Lung (tissue), 12 donors: ENCODE measurements around the gene CCDC146. TPM values are rescaled to one million over a fixed set of nuclear protein-coding genes. Genes with fewer than 3 reads are reported as not detected.

ENCODE experiments used
- ATAC-seq: fragments of 200-7000 bp; cut with Tn5 transposase; one replicate; pipeline ENCODE4 v1.9.1; 2020; ENCODE audit warnings: moderate number of reproducible peaks; ENCODE audit not compliant: insufficient read depth, low FRiP score
- DNase-seq, 3 donors: peaks; one replicate each; pipeline ENCODE4 v3.0.0-alpha.2; 2013 to 2017
- H3K27ac ChIP-seq, 2 donors: one replicate each; pipeline ENCODE4 v1.5.1; 2013; ENCODE audit warnings: mild to moderate bottlenecking in 2 of 2, moderate library complexity in 2 of 2, control low read depth in 1 of 2, inconsistent platforms in 1 of 2, low read depth in 1 of 2, low read length in 1 of 2
- H3K27me3 ChIP-seq, 3 donors: one replicate each; pipeline ENCODE4 v1.5.1; 2013; ENCODE audit warnings: low read length in 2 of 3; ENCODE audit not compliant: control insufficient read depth in 3 of 3, insufficient read depth in 3 of 3
- H3K36me3 ChIP-seq, 4 donors: one replicate each; pipeline ENCODE4 v1.5.1; 2013; ENCODE audit warnings: low read length in 4 of 4, mild to moderate bottlenecking in 1 of 4, moderate library complexity in 1 of 4; ENCODE audit not compliant: control insufficient read depth in 4 of 4, insufficient read depth in 4 of 4
- H3K4me1 ChIP-seq, 5 donors: one replicate each; pipeline ENCODE4 v1.5.1; 2013; ENCODE audit warnings: low read length in 5 of 5, mild to moderate bottlenecking in 2 of 5, moderate library complexity in 1 of 5; ENCODE audit not compliant: control insufficient read depth in 5 of 5, insufficient read depth in 5 of 5
- H3K4me3 ChIP-seq: one replicate; pipeline ENCODE4 v1.5.1; 2013; ENCODE audit warnings: mild to moderate bottlenecking, control low read depth, moderate library complexity
- H3K9ac ChIP-seq, 2 donors: one replicate each; pipeline ENCODE4 v1.5.1; 2013; ENCODE audit warnings: low read length in 2 of 2, control low read depth in 1 of 2; ENCODE audit not compliant: insufficient read depth in 1 of 2
- H3K9me3 ChIP-seq, 4 donors: one replicate each; pipeline ENCODE4 v1.5.1; 2013; ENCODE audit warnings: low read length in 3 of 4, mild to moderate bottlenecking in 1 of 4, moderate library complexity in 1 of 4; ENCODE audit not compliant: control insufficient read depth in 4 of 4, insufficient read depth in 3 of 4
- WGBS, 2 donors: extraction: QIAGEN DNeasy Blood & Tissue Kit; methylation state at CpG; one replicate each; pipeline ENCODE4 v1.1.7; 2013; 5-methylcytosine and 5-hydroxymethylcytosine counted together
- polyA plus RNA-seq, 2 donors: library from polyadenylated mRNA; stranded (reverse); fragments of 200-250 nt; gene quantifications; one replicate each; pipeline ENCODE4 v1.2.1, GENCODE V29; 2013
- total RNA-seq, 2 donors: library from RNA; depleted of rRNA in 1 of 2; stranded (reverse); fragments of >200 nt in 1 of 2; gene quantifications; one replicate each; pipeline ENCODE4 v1.2.1, GENCODE V29; 2014 to 2021
- TF ChIP-seq, protein P1 (sequence below): IDR thresholded peaks from 2 replicates; pipeline ENCODE4 v1.5.1; 2012; ENCODE audit warnings: mild to moderate bottlenecking; ENCODE audit errors: control extremely low read depth, extremely low read depth
- donor health status: control.
- donor health status: control.
- donor health status: Bipolar disorder and iron deficiency.
- donor health status: healthy.
- donor health status: DM: yes; HTN: yes; CAD: no.

Gene CCDC146
- total and polyA plus RNA-seq, 4 donors: 8.4 to 29.6 (median 17.4) TPM

- 89 to 96% methylated on average over 2 of the region's 2 CpGs for WGBS, 2 donors
- peaks cover 0 to 2% (median 0%) of the 10 kb centered on the region in 4 donors for H3K36me3 ChIP-seq
- no peaks in the 10 kb centered on the region for H3K27me3 ChIP-seq
- TF ChIP-seq, protein P1, sequence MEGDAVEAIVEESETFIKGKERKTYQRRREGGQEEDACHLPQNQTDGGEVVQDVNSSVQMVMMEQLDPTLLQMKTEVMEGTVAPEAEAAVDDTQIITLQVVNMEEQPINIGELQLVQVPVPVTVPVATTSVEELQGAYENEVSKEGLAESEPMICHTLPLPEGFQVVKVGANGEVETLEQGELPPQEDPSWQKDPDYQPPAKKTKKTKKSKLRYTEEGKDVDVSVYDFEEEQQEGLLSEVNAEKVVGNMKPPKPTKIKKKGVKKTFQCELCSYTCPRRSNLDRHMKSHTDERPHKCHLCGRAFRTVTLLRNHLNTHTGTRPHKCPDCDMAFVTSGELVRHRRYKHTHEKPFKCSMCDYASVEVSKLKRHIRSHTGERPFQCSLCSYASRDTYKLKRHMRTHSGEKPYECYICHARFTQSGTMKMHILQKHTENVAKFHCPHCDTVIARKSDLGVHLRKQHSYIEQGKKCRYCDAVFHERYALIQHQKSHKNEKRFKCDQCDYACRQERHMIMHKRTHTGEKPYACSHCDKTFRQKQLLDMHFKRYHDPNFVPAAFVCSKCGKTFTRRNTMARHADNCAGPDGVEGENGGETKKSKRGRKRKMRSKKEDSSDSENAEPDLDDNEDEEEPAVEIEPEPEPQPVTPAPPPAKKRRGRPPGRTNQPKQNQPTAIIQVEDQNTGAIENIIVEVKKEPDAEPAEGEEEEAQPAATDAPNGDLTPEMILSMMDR: no peak
- no peak overlapping the region for H3K4me3 ChIP-seq
- H3K27ac ChIP-seq: no peak overlapping the region
- peaks cover 0 to 2% (median 0%) of the 10 kb centered on the region in 5 donors for H3K4me1 ChIP-seq
- DNase-seq: no peak
- no peak for ATAC-seq
- H3K9me3 ChIP-seq: no peaks in the 10 kb centered on the region
- H3K9ac ChIP-seq: no peak overlapping the region
These were observed 110.1 kb downstream of the CCDC146 start for GRCh38 chr7:77232467-77232866.

DNA sequence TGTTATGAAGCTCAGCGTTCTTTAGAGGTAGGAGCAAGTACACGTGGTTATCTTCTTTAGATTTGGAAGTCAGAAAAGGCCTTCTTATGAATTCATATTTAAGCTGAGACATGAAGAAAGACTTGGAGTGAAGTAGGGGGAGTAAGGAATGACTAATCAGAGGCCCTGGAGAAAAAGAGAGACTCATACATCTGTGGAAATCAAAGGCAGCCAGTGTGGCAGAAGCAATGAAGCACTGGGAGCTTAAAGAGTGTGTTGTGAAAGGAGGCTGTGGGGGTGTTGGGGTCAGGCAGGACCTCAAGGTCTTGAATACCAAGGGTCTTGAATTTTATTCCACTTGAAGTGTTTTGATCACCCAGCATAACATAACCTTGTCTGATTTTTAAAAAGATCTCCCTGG, 112.9 kb downstream of the CCDC146 start:
- Histone ChIP-seq H3K4me3 (no peak overlapping the region), H3K9ac (no peak overlapping the region), H3K27me3 (no peaks in the 10 kb centered on the region), H3K27ac (no peak overlapping the region), H3K36me3 (peaks cover 0 to 4% (median 0%) of the 10 kb centered on the region in 4 donors), H3K4me1 (peaks cover 0 to 8% (median 4%) of the 10 kb centered on the region in 5 donors), H3K9me3 (no peaks in the 10 kb centered on the region)
- ATAC-seq (no peak), DNase-seq (no peak)
- TF ChIP-seq, protein P1: no peak
- WGBS, 2 donors: 95 to 99% methylated on average over 2 of the region's 2 CpGs

GRCh38 chr7:77238703-77239136, 116.3 kb downstream of the CCDC146 start:
- Histone ChIP-seq H3K9me3 (no peaks in the 10 kb centered on the region), H3K27ac (peak overlapping the region; percentile 10 to 24), H3K27me3 (no peaks in the 10 kb centered on the region), H3K9ac (no peak overlapping the region), H3K36me3 (peaks cover 0 to 4% (median 0%) of the 10 kb centered on the region in 4 donors), H3K4me1 (peaks cover 0 to 8% (median 5%) of the 10 kb centered on the region in 5 donors), H3K4me3 (no peak overlapping the region)
- TF ChIP-seq, protein P1: no peak
- 34 to 48% methylated on average over 2 of the region's 2 CpGs for WGBS, 2 donors
- DNase-seq (no peak), ATAC-seq (no peak)

DNA sequence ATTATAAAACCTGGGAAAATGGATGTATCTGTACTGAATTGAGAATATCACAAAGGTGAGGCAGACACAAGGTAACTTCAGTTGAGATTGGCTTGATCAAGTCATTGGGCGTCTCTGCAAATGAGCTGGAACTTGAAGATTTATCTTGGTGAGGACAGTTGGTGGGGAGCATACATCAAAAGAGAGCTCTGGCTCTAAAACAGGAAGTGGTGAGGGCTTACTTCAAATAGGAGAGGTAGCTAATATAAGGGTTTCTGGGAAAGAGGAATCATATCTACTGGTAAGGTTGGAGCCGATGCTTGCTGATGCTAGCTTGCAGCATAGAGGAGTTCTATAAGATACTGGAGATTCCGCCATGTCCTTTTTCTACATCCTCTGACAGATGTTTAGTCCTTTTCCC, 117.1 kb downstream of the CCDC146 start:
- no peak overlapping the region for H3K9ac ChIP-seq
- ATAC-seq (no peak), DNase-seq (no peak)
- H3K36me3 ChIP-seq: peaks cover 0 to 4% (median under 1%) of the 10 kb centered on the region in 4 donors
- H3K9me3 ChIP-seq: no peaks in the 10 kb centered on the region
- no peak overlapping the region for H3K4me3 ChIP-seq
- 71 to 80% methylated on average over 3 of the region's 3 CpGs for WGBS, 2 donors
- H3K4me1 ChIP-seq: peaks cover 0 to 8% (median 5%) of the 10 kb centered on the region in 5 donors
- TF ChIP-seq, protein P1: no peak
- H3K27ac ChIP-seq: no peak overlapping the region
- no peaks in the 10 kb centered on the region for H3K27me3 ChIP-seq
